GM12878 (cell line): Measurements from ENCODE around the gene DLX3. TPM values are rescaled to one million over a fixed set of nuclear protein-coding genes. Genes with fewer than 3 reads are reported as not detected.

Experiments
- CTCF ChIP-seq, 3 experiments: IDR thresholded peaks in 2 of 3; conservative IDR thresholded peaks in 1 of 3; 2 replicates each; pipeline ENCODE4 v1.5.1; 2011; ENCODE audit warnings: low read depth in 3 of 3, low read length in 3 of 3, mild to moderate bottlenecking in 3 of 3, control low read depth in 2 of 3, moderate library complexity in 2 of 3, inconsistent platforms in 1 of 3, mixed read lengths in 1 of 3; ENCODE audit not compliant: control insufficient read depth in 2 of 3, insufficient read depth in 1 of 3; ENCODE audit errors: extremely low read depth in 1 of 3
- NKRF ChIP-seq: fragments of 450-650 bp; conservative IDR thresholded peaks from 2 replicates; pipeline ENCODE4 v1.6.1; 2017; ENCODE audit warnings: mild to moderate bottlenecking, moderate library complexity
- POLR2AphosphoS2 ChIP-seq: IDR thresholded peaks from 2 replicates; pipeline ENCODE4 v1.6.1; 2011; ENCODE audit warnings: low read depth, mild to moderate bottlenecking, low read length, improper control_type of control experiment, moderate library complexity
- RAD51 ChIP-seq: fragments of 450-650 bp; IDR thresholded peaks from 2 replicates; pipeline ENCODE4 v1.6.1; 2016; ENCODE audit warnings: moderate library complexity, mild to moderate bottlenecking, inconsistent platforms
- SMC3 ChIP-seq: IDR thresholded peaks from 2 replicates; pipeline ENCODE4 v1.6.1; 2011; ENCODE audit warnings: low read length, improper control_type of control experiment, borderline replicate concordance
- YY1 ChIP-seq: IDR thresholded peaks from 2 replicates; pipeline ENCODE4 v1.6.1; 2011; ENCODE audit warnings: low read depth, mild to moderate bottlenecking, low read length
- ZNF592 ChIP-seq: fragments of 450-650 bp; IDR thresholded peaks from 2 replicates; pipeline ENCODE4 v1.6.1; 2017; ENCODE audit warnings: mild to moderate bottlenecking, moderate library complexity
- polyA plus RNA-seq, 11 experiments: library from polyadenylated mRNA; depleted of rRNA in 4 of 11; unstranded in 6 of 11; stranded (reverse) in 5 of 11; fragments of >200 nt; fragmentation: Nextera tagmentation in 4 of 11; fragmentation: Illumina TruSeq in 1 of 11; extraction: Ambion mirVana in 4 of 11; extraction: Trizol in 1 of 11; gene quantifications; 1 replicate in 1 of 11; 2 replicates in 10 of 11; pipeline versions ENCODE4 v1.2.1 to v1.2.3, GENCODE V29; 2011 to 2016; ENCODE audit warnings: inconsistent platforms in 2 of 11, missing spikeins in 2 of 11, low read depth in 1 of 11
- total RNA-seq, 4 experiments: library from RNA; depleted of rRNA in 3 of 4; stranded (reverse); fragments of >200 nt in 3 of 4; fragmentation: Illumina TruSeq in 1 of 4; extraction: Trizol in 1 of 4; gene quantifications; 2 replicates each; pipeline versions ENCODE4 v1.2.1 to v1.2.3, GENCODE V29; 2013 to 2021
- TF ChIP-seq, protein P1 (sequence below): IDR thresholded peaks from 2 replicates; pipeline ENCODE4 v1.6.1; 2011; ENCODE audit warnings: borderline replicate concordance, low read depth, mild to moderate bottlenecking, moderate library complexity, low read length; ENCODE audit not compliant: insufficient read depth, poor library complexity, severe bottlenecking
- TF ChIP-seq, protein P2 (sequence below): fragments of 450-650 bp; formaldehyde crosslinking; IDR thresholded peaks from 2 replicates; pipeline ENCODE4 v1.4.0; 2020; ENCODE audit warnings: mild to moderate bottlenecking, moderate library complexity

DLX3 gene
- total and polyA plus RNA-seq, 10 of the 15 experiments (the other 5 are each of a cell fraction or from before 2014, with no cell fraction given), result not detected

- TF ChIP-seq CTCF (IDR thresholded peaks at IDR 0.05 in 2 of 3, conservative IDR thresholded peaks at IDR 0.05 in 1 of 3; ENCODE audit: control insufficient read depth in 2 of 3, extremely low read depth in 1 of 3, insufficient read depth in 1 of 3, low read depth in 3 of 3, low read length in 3 of 3) (peak; percentile 78 to 97 (median 96)), ZNF592 (no peak), YY1 (0 out of 2 replicates have a peak, but pooled peaks have one; percentile 20), POLR2AphosphoS2 (no peak), SMC3 (peak; percentile 69), RAD51 (no peak), NKRF (no peak)
- TF ChIP-seq, protein P1, sequence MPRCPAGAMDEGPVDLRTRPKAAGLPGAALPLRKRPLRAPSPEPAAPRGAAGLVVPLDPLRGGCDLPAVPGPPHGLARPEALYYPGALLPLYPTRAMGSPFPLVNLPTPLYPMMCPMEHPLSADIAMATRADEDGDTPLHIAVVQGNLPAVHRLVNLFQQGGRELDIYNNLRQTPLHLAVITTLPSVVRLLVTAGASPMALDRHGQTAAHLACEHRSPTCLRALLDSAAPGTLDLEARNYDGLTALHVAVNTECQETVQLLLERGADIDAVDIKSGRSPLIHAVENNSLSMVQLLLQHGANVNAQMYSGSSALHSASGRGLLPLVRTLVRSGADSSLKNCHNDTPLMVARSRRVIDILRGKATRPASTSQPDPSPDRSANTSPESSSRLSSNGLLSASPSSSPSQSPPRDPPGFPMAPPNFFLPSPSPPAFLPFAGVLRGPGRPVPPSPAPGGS, result no peak
- TF ChIP-seq, protein P2, sequence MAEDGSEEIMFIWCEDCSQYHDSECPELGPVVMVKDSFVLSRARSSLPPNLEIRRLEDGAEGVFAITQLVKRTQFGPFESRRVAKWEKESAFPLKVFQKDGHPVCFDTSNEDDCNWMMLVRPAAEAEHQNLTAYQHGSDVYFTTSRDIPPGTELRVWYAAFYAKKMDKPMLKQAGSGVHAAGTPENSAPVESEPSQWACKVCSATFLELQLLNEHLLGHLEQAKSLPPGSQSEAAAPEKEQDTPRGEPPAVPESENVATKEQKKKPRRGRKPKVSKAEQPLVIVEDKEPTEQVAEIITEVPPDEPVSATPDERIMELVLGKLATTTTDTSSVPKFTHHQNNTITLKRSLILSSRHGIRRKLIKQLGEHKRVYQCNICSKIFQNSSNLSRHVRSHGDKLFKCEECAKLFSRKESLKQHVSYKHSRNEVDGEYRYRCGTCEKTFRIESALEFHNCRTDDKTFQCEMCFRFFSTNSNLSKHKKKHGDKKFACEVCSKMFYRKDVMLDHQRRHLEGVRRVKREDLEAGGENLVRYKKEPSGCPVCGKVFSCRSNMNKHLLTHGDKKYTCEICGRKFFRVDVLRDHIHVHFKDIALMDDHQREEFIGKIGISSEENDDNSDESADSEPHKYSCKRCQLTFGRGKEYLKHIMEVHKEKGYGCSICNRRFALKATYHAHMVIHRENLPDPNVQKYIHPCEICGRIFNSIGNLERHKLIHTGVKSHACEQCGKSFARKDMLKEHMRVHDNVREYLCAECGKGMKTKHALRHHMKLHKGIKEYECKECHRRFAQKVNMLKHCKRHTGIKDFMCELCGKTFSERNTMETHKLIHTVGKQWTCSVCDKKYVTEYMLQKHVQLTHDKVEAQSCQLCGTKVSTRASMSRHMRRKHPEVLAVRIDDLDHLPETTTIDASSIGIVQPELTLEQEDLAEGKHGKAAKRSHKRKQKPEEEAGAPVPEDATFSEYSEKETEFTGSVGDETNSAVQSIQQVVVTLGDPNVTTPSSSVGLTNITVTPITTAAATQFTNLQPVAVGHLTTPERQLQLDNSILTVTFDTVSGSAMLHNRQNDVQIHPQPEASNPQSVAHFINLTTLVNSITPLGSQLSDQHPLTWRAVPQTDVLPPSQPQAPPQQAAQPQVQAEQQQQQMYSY (CRISPR knock-in tag), result no peak
- TF ChIP-seq, all 136 proteins: peak for 4
These were observed 42.7 kb downstream of the DLX3 start (continued) for GRCh38 chr17:49952209-49952911.
